ENCODE measurements around the gene ARAP1. TPM values are rescaled to one million over a fixed set of nuclear protein-coding genes. Genes with fewer than 3 reads are reported as not detected.
A peak's percentile ranks its signal among the peaks of the same experiment; 100 is the strongest.

The ARAP1 gene
- total and polyA plus RNA-seq, 3 experiments from 2014 or later = 39.8 to 64.0 (median 61.2) TPM

DNA sequence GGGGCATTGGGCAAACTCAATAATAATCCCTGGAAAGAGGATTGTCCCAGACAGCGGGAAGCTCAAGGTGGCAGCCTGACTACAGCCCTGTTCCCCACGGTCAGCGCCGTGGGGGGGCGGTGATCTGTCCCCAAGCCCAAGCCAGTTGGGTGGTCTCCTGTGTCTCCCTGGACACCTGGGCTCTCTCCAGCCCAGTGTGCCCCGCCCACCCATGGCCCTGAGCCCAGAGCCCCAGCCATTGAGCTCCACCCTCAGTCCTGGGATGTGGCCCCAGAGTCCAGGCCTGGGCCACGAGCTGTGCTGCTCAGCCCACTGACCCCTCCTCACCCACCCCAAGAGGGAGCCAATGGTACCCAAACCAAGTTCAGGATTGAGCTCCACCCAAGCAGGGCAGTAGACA, 50.1 kb downstream of the ARAP1 start:
- H3K4me3 ChIP-seq (ENCODE audit: low read length) = no peak overlapping the region
- no peak overlapping the region for H3K4me3 Mint-ChIP-seq
- H3K9me3 ChIP-seq (ENCODE audit: low read length) = no peaks in the 10 kb centered on the region
- H3K27me3 ChIP-seq (ENCODE audit: insufficient read depth, low read length, poor library complexity, severe bottlenecking) = no peaks in the 10 kb centered on the region
- peaks cover 43% of the 10 kb centered on the region for H3K36me3 ChIP-seq (ENCODE audit: insufficient read depth, low read length)
- ChIA-PET CTCF (interaction anchor here (1.7 kb wide), 1 partner anchor 23 kb away, joined by 4 read pairs; no protein-coding TSS in a partner anchor), POLR2A (interaction anchor here (0.5 kb wide), 1 partner anchor 1572 kb away, joined by 3 read pairs; no protein-coding TSS in a partner anchor)
- H3K27ac Mint-ChIP-seq = peak overlapping the region in 1 of 8 donors; percentile 29
- peaks cover 5 to 92% (median 15%) of the 10 kb centered on the region in 3 donors for H3K36me3 Mint-ChIP-seq
- no peaks in the 10 kb centered on the region for H3K4me1 ChIP-seq (ENCODE audit: insufficient read depth, low read length)
- no peak for DNase-seq
- H3K27me3 Mint-ChIP-seq = no peaks in the 10 kb centered on the region
- peaks cover 0 to 2% (median 0%) of the 10 kb centered on the region in 3 donors for H3K4me1 Mint-ChIP-seq
- no peaks in the 10 kb centered on the region for H3K9me3 Mint-ChIP-seq
- H3K27ac ChIP-seq (ENCODE audit: low read depth, low read length) = no peak overlapping the region

DNA sequence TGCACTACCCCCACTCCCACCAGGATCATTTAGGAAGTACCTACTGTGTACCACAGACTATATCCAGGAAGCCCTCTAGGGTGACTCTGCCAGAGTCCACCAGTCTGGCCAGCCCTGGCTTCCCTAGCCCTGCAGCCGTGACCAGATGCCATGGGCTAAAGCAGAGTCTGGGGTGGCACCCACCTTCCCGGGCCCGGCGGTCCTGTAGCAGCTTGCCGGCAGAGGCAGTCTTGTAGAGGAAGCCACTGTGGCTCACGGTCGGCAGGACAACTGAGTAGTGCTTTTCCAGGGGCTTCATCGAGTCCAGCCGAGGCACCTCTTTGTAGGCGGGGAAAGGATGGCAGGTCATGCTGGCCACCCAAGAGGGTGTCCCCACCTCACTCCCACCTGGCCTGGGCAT, 50.7 kb downstream of the ARAP1 start:
- DNase-seq = no peak
- CTCF ChIA-PET = interaction anchor here (1.7 kb wide), 1 partner anchor 24 kb away, joined by 4 read pairs; no protein-coding TSS in a partner anchor
- Mint-ChIP-seq H3K4me1 (peaks cover 0 to 2% (median 0%) of the 10 kb centered on the region in 3 donors), H3K36me3 (peaks cover 5 to 92% (median 13%) of the 10 kb centered on the region in 3 donors), H3K27ac (peak overlapping the region in 2 of 8 donors; percentile 23 to 32), H3K4me3 (no peak overlapping the region), H3K9me3 (no peaks in the 10 kb centered on the region), H3K27me3 (no peaks in the 10 kb centered on the region)
- no peak overlapping the region for H3K4me3 ChIP-seq (ENCODE audit: low read length)
- H3K27me3 ChIP-seq (ENCODE audit: insufficient read depth, low read length, poor library complexity, severe bottlenecking) = no peaks in the 10 kb centered on the region
- H3K27ac ChIP-seq (ENCODE audit: low read depth, low read length) = no peak overlapping the region
- POLR2A ChIA-PET = interaction anchor here (0.5 kb wide), 1 partner anchor 1573 kb away, joined by 3 read pairs; no protein-coding TSS in a partner anchor
- no peaks in the 10 kb centered on the region for H3K9me3 ChIP-seq (ENCODE audit: low read length)
- no peaks in the 10 kb centered on the region for H3K4me1 ChIP-seq (ENCODE audit: insufficient read depth, low read length)
- H3K36me3 ChIP-seq (ENCODE audit: insufficient read depth, low read length) = peaks cover 42% of the 10 kb centered on the region

DNA sequence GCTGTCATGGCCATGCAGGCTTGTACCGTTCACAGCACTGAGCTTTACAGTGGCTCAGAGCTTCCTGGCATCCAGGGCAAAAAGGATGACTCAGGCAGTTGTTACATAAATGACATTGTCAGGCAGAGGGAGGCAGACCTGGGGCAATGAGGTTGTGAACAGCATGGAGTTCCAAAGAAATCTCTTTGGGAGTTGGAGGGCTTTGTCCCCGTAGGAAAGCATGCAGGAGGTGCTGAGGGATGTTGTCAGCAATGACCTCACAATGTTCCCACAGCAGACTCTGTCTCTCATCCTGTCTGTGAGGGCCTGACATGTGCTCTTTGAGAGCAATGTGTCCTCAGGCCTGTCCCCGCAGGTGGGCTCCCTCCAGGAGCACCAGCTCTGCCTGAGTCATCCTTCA, 52.1 kb downstream of the ARAP1 start:
- Mint-ChIP-seq H3K36me3 (peaks cover 5 to 92% (median 6%) of the 10 kb centered on the region in 3 donors), H3K9me3 (no peaks in the 10 kb centered on the region), H3K4me3 (no peak overlapping the region), H3K27ac (peak overlapping the region in 2 of 8 donors; percentile 47 to 74), H3K4me1 (no peaks in the 10 kb centered on the region), H3K27me3 (no peaks in the 10 kb centered on the region)
- H3K27me3 ChIP-seq (ENCODE audit: insufficient read depth, low read length, poor library complexity, severe bottlenecking) = no peaks in the 10 kb centered on the region
- CTCF ChIA-PET = interaction anchor here (1.5 kb wide), 1 partner anchor 16 kb away, joined by 4 read pairs; no protein-coding TSS in a partner anchor
- POLR2A ChIA-PET = no interaction called here
- no peaks in the 10 kb centered on the region for H3K4me1 ChIP-seq (ENCODE audit: insufficient read depth, low read length)
- no peak overlapping the region for H3K27ac ChIP-seq (ENCODE audit: low read depth, low read length)
- peaks cover 45% of the 10 kb centered on the region for H3K36me3 ChIP-seq (ENCODE audit: insufficient read depth, low read length)
- no peak overlapping the region for H3K4me3 ChIP-seq (ENCODE audit: low read length)
- H3K9me3 ChIP-seq (ENCODE audit: low read length) = no peaks in the 10 kb centered on the region
- DNase-seq = no peak

DNA sequence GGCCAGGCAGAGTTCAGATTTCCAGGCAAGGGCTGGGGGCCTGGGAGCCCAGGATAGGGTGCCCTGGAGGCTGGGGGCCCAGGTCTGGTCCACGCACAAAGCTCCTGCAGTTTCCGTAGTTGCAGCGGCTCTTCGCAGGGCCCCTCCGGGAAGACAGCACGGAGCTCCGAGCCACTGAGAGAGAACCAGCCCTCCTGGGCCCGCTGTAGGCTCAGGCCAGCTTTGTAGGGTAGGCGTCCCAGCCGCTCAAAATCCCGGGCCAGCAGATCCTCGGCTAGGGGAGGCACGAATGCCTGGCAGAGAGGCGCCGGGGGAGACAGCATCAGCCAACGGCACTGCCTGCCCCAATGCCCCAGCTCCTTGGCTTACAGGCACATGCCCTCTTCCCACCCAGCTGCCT, 54.4 kb downstream of the ARAP1 start:
- Mint-ChIP-seq H3K36me3 (peaks cover 10 to 97% (median 12%) of the 10 kb centered on the region in 3 donors), H3K4me3 (no peak overlapping the region), H3K4me1 (no peaks in the 10 kb centered on the region), H3K9me3 (no peaks in the 10 kb centered on the region), H3K27ac (no peak overlapping the region), H3K27me3 (no peaks in the 10 kb centered on the region)
- Histone ChIP-seq H3K9me3 (ENCODE audit: low read length) (no peaks in the 10 kb centered on the region), H3K36me3 (ENCODE audit: insufficient read depth, low read length) (peaks cover 56% of the 10 kb centered on the region), H3K27ac (ENCODE audit: low read depth, low read length) (no peak overlapping the region), H3K4me1 (ENCODE audit: insufficient read depth, low read length) (no peaks in the 10 kb centered on the region), H3K27me3 (ENCODE audit: insufficient read depth, low read length, poor library complexity, severe bottlenecking) (no peaks in the 10 kb centered on the region), H3K4me3 (ENCODE audit: low read length) (no peak overlapping the region)
- DNase-seq = no peak
- ChIA-PET POLR2A (no interaction called here), CTCF (interaction anchor here (1.5 kb wide), 1 partner anchor 27 kb away, joined by 3 read pairs; no protein-coding TSS in a partner anchor)

DNA sequence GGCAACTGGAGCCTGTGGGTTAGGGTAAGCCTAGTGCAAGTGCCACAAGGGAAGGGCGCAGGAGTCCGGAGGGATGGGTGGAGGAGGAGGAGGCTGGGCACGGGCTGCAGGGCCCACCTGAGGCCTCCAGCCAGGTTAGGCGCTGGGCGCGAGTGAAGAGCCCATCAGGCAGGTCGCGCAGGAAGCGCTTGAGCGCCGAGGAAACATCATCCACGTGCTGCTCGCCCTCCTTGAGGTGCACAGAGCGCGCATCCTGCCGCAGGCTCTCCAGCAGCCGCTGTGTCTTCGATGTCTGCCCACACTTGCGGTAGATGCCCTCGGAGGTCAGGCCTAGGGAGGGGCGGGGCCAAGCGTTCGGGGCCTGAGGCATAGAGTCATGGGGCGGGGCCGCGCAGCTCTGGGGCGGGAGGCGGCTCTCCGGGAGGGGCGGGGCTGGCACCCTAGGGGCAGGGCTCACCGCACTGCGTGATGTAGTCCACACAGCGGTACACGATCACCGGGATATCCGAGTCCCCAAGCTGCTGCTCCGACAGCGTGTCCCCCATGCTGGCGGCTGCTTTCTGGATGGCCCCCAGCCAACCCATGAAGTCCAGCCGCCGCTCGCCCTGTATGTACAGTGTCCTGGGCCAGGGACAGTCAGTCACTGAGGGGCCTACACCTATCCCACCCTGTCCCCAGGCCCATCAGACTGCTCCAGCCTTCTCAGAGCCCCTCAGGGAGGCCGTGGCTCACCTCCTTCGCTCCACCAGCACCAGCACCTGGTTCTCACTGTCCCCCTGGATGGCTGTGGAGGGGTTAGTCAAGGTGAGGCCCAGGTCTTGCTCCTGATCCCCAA, 55.1 kb downstream of the ARAP1 start:
- Mint-ChIP-seq H3K4me1 (no peaks in the 10 kb centered on the region), H3K9me3 (no peaks in the 10 kb centered on the region), H3K36me3 (peaks cover 10 to 97% (median 15%) of the 10 kb centered on the region in 3 donors), H3K27ac (no peak overlapping the region), H3K27me3 (no peaks in the 10 kb centered on the region), H3K4me3 (no peak overlapping the region)
- no peak overlapping the region for H3K27ac ChIP-seq (ENCODE audit: low read depth, low read length)
- no peaks in the 10 kb centered on the region for H3K9me3 ChIP-seq (ENCODE audit: low read length)
- ChIA-PET CTCF (interaction anchor here (1.5 kb wide), 1 partner anchor 28 kb away, joined by 3 read pairs; no protein-coding TSS in a partner anchor), POLR2A (no interaction called here)
- H3K4me3 ChIP-seq (ENCODE audit: low read length) = no peak overlapping the region
- no peaks in the 10 kb centered on the region for H3K4me1 ChIP-seq (ENCODE audit: insufficient read depth, low read length)
- H3K36me3 ChIP-seq (ENCODE audit: insufficient read depth, low read length) = peaks cover 64% of the 10 kb centered on the region
- no peaks in the 10 kb centered on the region for H3K27me3 ChIP-seq (ENCODE audit: insufficient read depth, low read length, poor library complexity, severe bottlenecking)
- no peak for DNase-seq

DNA sequence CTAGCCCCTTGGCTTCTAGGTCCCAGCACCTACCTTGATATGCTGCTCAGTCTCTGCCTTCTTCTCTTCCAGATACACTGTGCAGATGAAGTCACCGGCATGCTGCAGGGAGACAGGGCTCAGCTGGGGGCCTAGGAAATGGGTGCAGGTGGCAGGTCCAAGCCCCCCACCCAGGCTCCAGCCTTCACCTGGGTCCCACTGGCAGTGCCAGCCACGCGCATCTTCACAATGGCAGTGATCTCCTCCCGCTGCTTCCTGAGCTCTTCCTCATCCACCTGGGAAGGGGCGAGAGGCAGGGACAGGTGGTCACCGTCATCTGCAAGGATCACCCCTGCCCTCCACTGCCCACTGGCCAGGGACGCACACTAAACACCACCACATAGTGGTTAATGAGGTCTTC, 56.9 kb downstream of the ARAP1 start:
- Mint-ChIP-seq H3K9me3 (no peaks in the 10 kb centered on the region), H3K4me1 (no peaks in the 10 kb centered on the region), H3K36me3 (peaks cover 10 to 98% (median 19%) of the 10 kb centered on the region in 3 donors), H3K27me3 (no peaks in the 10 kb centered on the region), H3K4me3 (no peak overlapping the region), H3K27ac (peak overlapping the region in 2 of 8 donors; percentile 12 to 66)
- H3K4me1 ChIP-seq (ENCODE audit: insufficient read depth, low read length) = no peaks in the 10 kb centered on the region
- no peak for DNase-seq
- H3K4me3 ChIP-seq (ENCODE audit: low read length) = no peak overlapping the region
- H3K27ac ChIP-seq (ENCODE audit: low read depth, low read length) = no peak overlapping the region
- CTCF ChIA-PET = interaction anchor here (1.4 kb wide), 1 partner anchor 99 kb away, joined by 3 read pairs; no protein-coding TSS in a partner anchor
- POLR2A ChIA-PET = no interaction called here
- no peaks in the 10 kb centered on the region for H3K27me3 ChIP-seq (ENCODE audit: insufficient read depth, low read length, poor library complexity, severe bottlenecking)
- H3K36me3 ChIP-seq (ENCODE audit: insufficient read depth, low read length) = peaks cover 68% of the 10 kb centered on the region
- H3K9me3 ChIP-seq (ENCODE audit: low read length) = no peaks in the 10 kb centered on the region

DNA sequence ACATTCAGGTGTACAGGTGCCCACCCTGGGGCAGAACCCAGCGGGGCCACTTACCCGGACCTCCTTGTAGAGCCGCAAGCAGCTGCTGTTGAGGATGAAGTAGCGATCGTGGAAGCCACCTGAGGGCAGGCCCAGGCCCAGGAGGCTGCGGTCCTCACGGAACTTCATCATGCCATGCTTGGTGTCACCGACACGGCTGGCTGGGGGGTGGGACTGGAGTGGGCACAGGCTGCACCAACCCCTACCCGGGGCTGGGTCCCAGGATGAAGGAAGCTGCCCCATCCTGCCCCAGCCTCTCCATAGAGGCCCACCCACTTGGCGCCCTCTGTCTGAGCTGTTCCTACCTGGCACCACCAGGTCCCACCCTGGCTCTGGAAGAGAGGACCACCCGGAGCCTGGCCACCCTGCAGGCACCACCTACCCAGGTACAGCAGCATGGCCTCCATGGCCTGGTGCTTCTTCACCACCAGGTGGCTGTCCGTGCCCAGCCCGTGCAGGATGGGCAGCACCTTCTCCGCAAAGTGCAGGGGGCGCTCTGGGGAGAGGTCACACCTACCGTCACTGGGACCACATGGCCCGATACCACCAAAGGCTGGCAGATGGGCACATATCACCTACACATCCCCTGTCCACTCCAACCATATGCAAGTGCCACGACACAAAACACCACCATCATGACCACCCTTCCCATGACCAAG, 58.8 kb downstream of the ARAP1 start:
- no peaks in the 10 kb centered on the region for H3K27me3 ChIP-seq (ENCODE audit: insufficient read depth, low read length, poor library complexity, severe bottlenecking)
- H3K36me3 Mint-ChIP-seq = peaks cover 5 to 97% (median 21%) of the 10 kb centered on the region in 3 donors
- no peak overlapping the region for H3K27ac Mint-ChIP-seq
- no peak overlapping the region for H3K27ac ChIP-seq (ENCODE audit: low read depth, low read length)
- no peaks in the 10 kb centered on the region for H3K27me3 Mint-ChIP-seq
- H3K4me3 Mint-ChIP-seq = no peak overlapping the region
- H3K36me3 ChIP-seq (ENCODE audit: insufficient read depth, low read length) = peaks cover 64% of the 10 kb centered on the region
- H3K9me3 Mint-ChIP-seq = no peaks in the 10 kb centered on the region
- H3K4me3 ChIP-seq (ENCODE audit: low read length) = no peak overlapping the region
- H3K9me3 ChIP-seq (ENCODE audit: low read length) = no peaks in the 10 kb centered on the region
- no peaks in the 10 kb centered on the region for H3K4me1 ChIP-seq (ENCODE audit: insufficient read depth, low read length)
- POLR2A ChIA-PET = no interaction called here
- DNase-seq = no peak
- peaks cover 0 to 8% (median 6%) of the 10 kb centered on the region in 3 donors for H3K4me1 Mint-ChIP-seq
- CTCF ChIA-PET = no interaction called here

All from CD8-positive, alpha-beta memory T cell (primary cell).